HG03457 (cell line): ENCODE data around the gene MLXIP.

Experiments used
- ATAC-seq: cut with Tn5 transposase; IDR thresholded peaks from one replicate; pipeline ENCODE4 v1.9.1; 2021; ENCODE audit warnings: moderate number of reproducible peaks; ENCODE audit not compliant: unreplicated experiment

MLXIP gene

DNA sequence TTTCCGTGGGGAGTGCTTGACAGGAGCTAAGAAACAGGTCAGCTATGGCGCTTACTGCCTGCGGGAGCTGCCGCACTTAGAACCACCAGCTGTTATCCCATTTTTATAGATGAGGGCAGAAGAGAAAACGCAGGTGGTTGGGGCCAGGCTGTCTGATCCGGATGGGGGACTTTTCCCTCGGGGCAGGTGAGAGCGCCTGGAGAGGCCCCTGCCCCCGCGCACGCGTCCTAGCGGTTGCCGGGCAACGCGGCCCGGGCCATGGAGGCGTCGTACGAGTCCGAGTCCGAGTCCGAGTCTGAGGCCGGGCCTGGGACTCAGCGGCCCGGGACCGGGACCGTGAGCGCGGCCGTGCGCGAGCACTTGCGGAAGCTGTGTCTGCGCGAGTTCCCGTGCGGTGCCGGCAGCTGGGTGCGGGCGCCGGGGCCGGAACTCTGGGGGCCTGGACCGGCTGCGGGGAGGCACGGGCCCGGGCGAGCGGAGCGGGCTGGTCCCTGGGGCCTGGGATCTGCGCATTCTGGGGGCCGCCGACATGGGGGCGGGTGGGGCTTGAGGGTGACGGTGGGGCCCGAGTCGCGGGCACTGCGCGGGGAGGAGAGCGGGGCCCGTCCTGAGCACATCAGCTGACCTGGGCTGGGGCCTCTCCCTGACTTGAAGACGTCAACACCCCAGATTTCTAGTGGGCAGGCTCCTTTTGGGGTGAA is 104.5 kb downstream of the MLXIP start, which contains the start of gene LRRC43:
LRRC43 (plus strand) TSS at position 237 of the 701 bp plus-strand sequence; CDS start at position 259, 22 bp downstream.
- ATAC-seq, result no peak

DNA sequence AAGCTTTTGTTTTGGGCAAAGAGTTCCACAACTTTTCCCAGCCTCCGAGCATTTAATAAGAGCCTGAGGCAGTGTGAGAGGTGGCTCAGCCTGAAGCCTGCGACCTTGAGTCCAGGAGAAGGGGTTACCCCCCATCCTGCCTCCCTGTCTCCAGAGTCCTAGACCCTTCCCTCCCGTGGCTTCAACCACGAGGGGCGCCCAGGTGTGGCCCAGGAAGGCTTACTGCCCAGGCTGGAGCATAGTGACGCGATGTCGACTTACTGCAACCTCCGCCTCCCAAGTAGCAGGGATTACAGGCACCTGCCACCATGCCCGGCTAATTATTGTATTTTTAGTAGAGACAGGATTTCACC is 105.0 kb downstream of the MLXIP start:
- no peak for ATAC-seq

DNA sequence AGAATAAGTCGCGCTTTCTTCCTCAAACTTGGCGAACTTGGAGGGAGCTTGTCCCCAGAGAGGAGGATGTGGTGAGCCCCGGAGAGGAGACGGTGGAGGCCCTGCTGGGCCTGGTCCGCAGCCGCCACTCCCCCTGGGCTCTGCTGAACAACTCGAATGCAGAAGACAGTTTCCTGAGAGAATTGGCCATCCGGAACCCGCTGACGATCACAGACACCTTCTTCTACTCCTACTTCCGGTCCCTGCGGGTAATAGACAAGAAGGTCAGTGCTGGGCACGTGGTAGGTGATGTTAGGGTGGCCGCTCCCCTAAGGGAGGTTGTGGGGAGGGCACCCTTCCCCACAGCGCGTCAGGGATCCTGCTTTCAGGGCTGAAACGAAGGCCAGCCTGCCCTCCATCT is 106.0 kb downstream of the MLXIP start:
- no peak for ATAC-seq

DNA sequence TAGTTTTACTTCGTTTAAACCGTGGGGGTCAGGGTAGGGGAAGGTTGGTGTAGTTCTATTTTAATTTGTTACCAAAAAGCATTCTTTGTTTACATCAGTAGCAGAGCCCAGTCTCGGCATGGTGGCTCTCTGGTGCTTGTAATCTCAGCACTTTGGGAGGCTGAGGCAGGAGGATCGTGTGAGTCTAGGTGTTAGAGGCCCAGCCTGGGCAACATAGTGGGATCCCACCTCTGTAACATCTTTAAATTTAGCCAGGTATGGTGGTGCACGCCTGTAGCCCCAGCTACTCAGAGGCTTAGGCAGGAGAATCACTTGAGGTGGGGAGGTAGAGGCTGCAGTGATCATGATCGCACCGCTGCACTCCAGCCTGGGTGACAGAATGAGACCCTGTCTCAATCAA is 106.5 kb downstream of the MLXIP start:
- ATAC-seq, result no peak

DNA sequence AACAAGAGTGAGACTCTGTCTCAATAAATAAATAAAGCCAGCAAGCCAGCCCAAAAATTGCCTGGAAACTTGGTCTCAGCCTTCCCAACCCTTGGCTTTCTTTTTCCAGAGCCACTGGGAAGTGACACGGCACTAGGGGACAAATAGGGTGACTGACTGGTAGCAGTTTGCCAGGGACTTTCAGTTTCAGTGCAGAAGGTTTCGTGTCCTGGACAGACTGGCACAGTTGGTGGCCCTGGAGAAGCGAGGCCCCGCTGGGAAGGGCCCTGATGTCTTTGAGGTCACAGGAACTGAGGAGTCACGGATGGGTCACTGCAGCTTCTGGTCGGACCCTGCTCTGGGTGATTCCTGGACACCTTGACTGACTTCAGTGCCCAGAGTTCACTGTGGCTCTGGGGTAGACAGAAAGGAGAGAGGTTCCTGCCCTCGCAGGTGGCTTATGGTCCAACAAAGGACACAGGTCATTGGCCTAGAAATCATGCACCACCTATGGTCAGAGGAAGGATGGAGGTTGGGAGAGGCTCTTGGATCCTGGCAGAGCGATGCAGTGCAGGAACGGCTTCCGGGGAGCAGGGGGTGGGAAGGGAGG is 107.0 kb downstream of the MLXIP start:
- no peak for ATAC-seq

DNA sequence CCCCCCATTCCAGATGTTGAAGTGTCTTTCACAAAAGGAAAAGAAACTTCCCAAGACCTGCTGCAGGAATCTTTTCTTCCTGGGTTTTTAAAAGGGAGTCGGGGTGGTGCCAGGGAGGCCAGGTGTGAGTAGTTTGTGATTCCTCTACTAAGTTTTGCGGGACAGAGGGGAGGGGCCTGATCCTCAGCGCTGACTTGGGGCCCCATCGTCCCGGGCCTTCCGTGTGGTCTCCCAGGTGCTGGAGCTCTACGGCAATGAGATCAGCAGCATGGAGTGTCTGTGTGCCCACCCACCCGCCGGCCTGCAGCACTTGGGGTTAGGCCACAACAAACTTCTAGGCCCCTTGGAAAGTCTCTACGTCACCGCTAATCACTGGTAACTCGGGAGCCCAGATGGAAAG is 108.9 kb downstream of the MLXIP start:
- ATAC-seq, result no peak

DNA sequence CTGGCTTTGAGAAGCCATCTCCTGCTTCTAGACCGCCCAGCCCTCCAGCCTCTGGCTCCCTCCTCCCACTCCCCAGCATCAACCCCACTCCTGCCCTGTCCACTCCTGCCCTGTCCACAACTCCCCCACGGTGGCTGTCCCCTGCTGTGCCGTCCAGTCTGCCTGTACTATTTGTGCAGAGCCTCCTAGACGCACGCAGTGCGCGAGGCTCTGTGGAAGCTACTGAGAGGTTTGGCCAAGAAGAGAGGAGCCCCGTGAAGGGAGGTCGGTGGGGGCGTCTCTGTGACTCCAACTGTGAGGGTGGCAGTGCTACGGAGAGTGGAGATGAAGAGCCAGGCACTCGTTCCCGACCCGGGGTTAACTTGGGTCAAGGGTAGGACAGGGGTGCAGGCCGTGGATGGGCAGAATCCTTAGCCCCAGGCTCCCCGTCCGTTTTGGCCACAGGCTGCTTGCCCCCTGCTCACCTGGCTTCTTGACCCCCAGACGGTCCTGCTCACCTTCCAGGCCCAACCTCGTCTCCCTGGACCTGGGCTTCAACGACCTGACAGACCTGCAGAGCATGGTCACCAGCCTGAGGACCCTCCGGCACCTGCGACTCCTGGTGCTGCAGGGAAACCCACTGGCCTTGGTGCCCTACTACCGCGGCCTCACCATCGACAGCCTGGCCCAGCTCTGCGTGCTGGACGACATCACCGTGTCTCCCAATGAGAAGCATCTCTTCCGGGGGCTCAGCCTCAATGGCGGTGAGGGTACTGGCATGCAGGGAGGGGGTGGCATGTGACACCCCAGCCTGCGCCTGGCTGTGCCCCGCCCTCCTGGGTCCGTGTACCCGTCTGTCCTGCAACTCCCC is 111.3 kb downstream of the MLXIP start:
- ATAC-seq, result no peak

DNA sequence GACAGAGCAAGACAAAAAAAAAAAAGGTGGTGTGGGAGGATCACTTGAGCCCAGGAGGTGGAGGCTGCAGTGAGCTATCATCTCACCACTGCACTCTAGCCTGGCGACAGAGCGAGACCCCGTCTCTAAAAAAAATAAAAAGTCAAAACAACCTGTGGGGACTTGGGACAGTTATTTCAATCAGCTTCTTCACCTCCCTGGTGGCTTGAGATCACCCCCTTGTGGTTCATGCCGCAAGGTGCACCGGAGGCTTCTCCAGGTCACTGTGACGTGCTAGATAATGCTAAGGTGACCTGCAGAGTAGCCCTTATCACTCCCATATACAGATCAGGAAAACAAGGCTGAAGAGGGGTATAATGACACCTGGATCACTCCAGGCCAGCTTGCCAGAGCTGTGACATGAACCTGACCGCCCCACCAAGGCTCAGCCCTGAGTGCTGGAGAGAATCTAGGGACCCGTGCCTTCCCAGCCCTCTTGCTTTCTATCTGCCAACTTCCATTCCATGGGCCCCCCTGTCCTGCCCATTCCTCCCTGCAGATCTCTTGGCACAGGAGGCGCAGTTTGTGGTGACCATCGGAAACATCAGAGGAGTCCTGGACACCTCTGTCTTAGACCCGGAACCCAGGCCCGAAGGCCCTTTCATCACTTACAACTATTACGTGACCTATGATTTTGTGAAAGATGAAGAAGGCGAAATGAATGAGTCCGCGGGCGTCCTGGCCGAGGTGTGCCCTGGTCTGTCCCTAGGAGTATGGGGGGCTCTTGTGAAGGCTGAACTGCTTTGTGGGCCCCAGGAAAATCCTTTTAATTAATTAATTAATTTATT is 112.5 kb downstream of the MLXIP start:
- no peak for ATAC-seq

DNA sequence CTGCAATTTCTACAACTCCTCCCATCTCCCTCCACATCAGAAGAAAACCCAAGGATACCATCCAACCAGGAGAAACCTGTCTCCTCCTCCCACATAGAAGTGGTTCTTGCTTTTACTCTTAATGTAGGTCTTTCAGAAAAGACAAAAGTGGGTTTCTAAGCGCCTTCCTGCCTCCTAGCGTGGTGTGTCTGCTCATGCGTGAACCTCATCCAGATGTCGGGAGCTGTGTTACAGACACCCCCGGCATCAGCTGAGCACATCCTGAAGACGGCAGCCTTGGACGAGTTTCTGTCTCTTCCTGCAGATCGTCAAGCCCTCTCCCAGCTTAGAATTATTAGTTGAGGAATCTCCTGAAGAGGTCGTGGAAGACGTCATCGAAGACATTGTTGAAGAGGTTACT is 113.9 kb downstream of the MLXIP start:
- no peak for ATAC-seq

DNA sequence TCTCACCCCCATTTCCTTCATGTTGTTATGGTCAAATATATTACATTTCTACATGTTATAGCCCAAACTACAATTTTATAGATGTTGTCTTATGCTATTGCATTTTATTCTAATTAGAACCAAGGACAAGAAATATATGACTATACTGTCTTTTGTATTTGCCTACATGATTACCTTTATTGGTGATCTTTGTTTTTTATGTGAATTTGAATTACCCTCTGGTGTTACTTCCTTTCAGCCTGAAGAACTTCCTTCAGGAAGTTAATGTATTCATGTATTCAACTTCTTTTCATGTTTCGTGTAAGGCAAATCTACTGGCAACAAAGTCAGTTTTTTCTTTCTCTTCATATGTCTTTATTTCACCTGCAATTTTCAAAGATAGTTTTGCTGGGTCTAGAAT is 116.2 kb downstream of the MLXIP start:
- no peak for ATAC-seq

DNA sequence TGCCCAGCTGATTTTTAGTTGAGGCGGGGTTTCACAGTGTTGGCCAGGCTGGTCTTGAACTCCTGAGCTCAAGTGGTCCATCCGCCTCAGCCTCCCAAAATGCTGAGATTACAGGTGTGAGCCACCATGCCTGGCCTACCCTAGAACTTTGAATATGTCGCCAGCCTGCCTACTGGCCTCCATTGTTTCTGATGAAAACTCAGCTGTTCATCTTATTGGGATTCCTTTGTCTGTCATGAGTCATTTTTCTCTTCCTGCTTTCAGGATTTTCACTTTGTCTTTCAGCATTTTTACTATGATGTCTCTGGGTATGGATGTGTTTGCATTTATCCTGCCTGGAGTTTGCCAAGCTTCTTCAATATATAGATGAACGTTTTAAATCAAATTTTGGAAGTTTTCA is 116.8 kb downstream of the MLXIP start:
- no peak for ATAC-seq
